ENCODE results near the gene SLC6A6.
"Not testable (repeated sequence)": the region's sequence is repeated elsewhere in the genome, so short reads cannot be mapped to it uniquely, and the experiment has no call there.

Gene SLC6A6

GRCh38 chr3:14436954-14437281 lies 34.5 kb downstream of the SLC6A6 start:
- no peak for DNase-seq (ENCODE audit: low read depth in 2 of 2)

GRCh38 chr3:14437705-14438104 lies 35.3 kb downstream of the SLC6A6 start:
- DNase-seq (ENCODE audit: low read depth in 2 of 2): not testable (repeated sequence)

DNA sequence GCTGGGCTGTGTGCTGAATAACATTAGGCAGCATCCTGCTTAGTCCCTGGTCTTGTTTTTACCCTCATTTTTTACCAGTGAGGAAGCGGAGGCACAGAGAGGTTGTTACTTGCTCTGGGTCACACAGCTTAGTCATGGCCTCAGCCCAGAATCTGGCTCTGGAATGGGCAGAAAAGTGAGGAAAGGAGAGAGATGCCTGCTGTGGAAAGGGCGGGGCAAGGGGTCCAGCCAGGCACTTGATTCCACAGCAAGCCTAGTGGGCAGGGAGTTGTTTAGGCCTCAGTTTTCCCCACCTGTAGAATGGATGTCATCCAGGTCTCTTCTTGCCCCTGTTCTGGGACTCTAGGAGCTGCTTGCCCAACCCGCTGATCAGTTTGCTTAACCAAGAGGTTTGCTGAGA lies 35.9 kb downstream of the SLC6A6 start:
- DNase-seq (ENCODE audit: low read depth in 2 of 2): no peak

DNA sequence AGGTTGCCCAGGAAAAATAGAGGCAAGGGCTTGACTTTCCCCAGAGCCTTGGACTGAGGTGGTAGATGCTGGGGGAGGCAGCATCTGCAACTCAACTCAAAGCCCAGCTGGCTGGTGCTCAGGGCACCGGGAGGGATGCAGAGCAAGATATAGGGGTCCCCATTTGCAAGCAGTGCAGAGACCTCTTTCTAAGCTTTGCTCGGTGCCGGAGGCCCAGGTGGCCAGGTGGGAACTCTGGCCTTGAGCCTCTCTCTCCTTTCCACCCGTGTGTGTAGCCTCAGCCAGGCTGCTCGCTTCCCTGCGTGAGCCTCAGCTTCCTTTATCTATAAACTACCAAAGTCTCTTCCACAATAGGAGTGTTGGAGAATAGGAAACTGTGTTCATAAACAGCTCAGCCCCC lies 36.5 kb downstream of the SLC6A6 start:
- DNase-seq (ENCODE audit: low read depth in 2 of 2): no peak

GRCh38 chr3:14439501-14440167 lies 37.2 kb downstream of the SLC6A6 start:
- no peak for DNase-seq (ENCODE audit: low read depth in 2 of 2)

DNA sequence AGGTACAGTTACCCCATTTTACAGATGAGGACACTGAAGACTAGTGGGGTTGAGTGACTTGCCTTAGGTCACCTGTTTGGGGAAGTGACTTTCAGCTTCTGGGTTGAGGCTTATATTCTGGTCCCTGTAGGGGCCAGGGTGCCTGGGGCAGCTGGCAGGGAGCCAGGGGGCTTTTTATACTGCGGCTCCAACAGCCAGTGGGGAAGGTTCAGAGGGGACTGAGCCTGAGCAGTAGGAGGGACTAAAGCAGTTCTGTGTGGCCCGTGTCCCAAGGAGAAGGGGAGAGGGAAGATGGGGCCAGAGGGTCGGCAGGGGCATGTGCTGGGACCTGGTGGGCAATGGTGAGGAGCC lies 37.7 kb downstream of the SLC6A6 start:
- DNase-seq (ENCODE audit: low read depth in 2 of 2): no peak

DNA sequence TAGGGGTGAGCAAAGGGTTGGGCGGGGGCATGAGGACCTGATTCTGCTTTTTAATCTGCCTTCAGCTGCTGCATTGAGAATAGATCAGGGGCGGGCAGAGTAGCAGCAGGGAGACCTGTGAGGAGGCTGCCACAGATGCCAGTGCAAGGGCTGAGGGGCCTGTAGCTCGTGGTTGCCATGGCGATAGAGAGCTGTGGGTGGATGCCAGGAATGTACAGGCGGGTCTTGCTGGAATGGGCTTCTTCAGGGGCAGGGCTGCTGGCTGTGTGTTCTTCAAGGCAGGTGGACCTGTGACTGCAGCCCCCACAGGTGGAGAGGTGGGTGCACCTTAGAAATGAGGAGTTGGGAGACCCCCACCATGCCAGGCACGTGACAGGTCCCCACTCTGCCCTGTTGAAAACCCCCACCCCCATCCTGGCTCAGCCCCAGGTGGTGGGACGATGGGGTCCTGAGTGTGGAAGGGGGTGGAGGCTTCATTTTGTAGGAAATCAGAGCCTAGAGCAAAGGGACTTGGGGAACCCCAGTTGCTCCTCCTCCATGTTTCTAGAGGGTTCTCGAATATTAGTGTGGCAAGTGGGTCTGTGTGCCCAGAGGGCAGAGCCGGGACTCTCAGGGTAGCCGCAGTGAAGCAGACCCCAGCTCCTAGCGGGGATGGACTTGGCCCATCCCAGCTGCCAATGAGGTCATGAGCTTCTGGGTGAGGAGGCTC lies 38.3 kb downstream of the SLC6A6 start:
- no peak for DNase-seq (ENCODE audit: low read depth in 2 of 2)

DNA sequence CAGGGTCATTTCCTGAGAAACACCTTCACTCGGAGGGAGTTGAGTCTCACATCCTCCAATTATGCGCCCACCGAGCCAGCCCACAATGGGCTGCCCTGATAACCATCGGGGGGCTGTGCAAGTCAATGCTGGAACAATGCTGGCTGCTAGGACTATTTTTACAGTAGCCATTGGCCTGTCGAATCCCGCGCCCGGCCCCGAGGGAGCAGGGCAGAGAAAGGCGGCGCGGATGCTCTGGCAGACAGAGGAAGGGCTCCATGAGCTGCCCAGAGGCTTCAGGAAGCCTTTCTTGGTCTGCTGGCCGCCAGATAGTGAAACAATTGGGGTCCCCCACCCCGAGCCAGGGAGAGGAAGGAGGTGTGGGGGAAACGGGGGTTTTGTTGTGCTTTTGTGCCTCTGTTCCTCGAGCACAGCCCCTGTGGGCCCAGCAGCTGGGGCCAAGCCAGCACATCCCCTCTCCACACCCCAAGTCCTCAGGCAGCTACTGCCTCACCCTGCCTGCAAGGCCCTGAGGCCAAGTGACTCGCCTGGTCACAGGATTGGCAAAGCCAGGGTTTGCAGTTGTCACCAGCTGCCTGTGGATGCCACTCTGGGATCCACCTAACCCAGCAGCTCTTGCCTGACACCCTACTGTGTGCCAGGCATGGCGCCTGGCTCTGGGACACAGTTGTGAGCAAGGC lies 39.0 kb downstream of the SLC6A6 start:
- no peak for DNase-seq (ENCODE audit: low read depth in 2 of 2)

GRCh38 chr3:14441920-14442300 lies 39.5 kb downstream of the SLC6A6 start:
- DNase-seq (ENCODE audit: low read depth in 2 of 2): no peak

DNA sequence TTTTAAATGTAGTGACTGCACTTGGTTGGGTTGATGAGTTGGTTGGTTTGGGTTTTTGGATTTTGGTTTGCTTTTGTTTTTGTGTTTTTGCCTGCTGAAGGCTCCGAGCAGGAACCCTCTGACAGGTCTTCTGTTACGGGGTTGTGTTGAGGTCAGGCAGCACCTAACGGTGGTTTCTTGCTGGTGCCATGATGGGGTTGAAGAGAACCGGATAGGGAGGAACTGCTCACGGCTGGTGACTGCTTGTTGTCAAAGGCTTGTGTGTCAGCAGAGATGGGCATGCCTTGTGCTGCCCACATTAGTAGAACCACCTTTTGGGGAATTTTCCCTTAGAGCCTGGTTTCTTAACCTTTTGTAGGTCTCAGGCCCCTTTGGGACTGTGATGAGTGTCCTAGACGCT lies 42.0 kb downstream of the SLC6A6 start:
- DNase-seq (ENCODE audit: low read depth in 2 of 2): no peak

DNA sequence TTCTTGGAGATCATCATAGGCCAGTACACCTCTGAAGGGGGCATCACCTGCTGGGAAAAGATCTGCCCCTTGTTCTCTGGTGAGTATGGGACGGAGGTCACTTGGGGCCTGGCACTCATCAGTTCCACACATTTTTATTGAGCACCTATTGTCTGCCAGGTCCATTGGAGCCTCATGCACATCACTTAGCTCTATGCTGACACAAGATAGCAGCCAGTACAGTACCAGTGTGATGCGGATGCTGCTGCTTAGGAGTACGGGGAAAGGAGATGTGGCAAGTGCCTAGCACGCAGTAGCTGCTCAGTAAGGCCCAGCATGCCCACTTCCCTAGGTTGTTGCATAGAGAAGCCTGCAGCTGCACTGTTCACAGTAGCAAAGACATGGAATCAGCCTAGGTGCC lies 43.4 kb downstream of the SLC6A6 start:
- DNase-seq (ENCODE audit: low read depth in 2 of 2): no peak

- DNase-seq (ENCODE audit: low read depth in 2 of 2): no peak
These were observed 44.7 kb downstream of the SLC6A6 start for GRCh38 chr3:14446988-14447570.

- DNase-seq (ENCODE audit: low read depth in 2 of 2): no peak
These were observed 45.7 kb downstream of the SLC6A6 start for GRCh38 chr3:14448063-14448462.

DNA sequence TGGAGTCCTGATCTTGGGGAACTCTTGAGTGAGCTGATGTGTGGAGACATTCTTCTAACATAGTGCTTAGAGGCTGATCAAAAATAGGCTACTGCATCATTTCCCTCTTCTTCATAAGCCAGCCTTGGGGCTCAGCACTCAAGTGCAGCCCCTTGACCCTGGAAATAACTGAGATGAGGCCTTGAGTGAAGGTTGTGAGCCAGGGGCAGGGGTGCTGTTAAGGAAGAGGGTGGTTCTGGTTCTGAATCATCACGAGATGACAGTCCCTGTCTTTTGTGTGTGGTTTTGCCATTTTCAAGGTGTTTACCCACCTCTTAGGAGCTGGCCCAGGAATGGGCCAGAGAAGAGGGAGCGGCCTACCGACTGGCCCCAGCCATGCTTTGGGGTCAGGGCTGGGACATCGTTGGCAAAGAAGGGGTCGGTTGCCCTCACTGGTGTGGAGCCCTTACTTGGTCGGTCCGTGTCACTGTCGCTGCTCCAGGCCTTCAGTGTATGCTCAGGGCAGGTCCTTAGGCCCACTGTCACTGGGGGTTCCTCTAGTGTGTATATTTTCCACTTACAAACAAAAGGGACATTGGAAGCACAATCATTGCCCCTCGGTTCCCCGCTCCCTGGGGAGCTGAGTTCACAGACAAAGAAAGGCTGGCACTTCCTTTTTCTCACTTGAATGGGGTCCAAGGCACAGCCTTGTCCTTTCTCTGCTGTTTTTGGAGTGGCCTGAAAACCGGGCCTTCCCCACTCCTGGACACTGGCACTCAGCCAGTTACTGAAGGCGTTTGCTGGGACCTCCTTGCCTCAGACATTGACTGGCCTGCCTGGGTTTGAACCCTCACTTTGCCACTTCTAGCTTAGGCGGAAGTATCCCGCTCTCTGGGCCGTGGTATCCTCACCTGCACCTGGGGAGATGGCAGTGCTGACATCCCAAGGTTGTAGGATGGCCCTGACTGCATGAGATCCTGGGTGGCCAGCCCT lies 46.6 kb downstream of the SLC6A6 start:
- DNase-seq (ENCODE audit: low read depth in 2 of 2): no peak

- DNase-seq (ENCODE audit: low read depth in 2 of 2): no peak
These were observed 48.1 kb downstream of the SLC6A6 start for GRCh38 chr3:14450506-14450905.

- DNase-seq (ENCODE audit: low read depth in 2 of 2): no peak
These were observed 48.7 kb downstream of the SLC6A6 start for GRCh38 chr3:14450922-14451606.

DNA sequence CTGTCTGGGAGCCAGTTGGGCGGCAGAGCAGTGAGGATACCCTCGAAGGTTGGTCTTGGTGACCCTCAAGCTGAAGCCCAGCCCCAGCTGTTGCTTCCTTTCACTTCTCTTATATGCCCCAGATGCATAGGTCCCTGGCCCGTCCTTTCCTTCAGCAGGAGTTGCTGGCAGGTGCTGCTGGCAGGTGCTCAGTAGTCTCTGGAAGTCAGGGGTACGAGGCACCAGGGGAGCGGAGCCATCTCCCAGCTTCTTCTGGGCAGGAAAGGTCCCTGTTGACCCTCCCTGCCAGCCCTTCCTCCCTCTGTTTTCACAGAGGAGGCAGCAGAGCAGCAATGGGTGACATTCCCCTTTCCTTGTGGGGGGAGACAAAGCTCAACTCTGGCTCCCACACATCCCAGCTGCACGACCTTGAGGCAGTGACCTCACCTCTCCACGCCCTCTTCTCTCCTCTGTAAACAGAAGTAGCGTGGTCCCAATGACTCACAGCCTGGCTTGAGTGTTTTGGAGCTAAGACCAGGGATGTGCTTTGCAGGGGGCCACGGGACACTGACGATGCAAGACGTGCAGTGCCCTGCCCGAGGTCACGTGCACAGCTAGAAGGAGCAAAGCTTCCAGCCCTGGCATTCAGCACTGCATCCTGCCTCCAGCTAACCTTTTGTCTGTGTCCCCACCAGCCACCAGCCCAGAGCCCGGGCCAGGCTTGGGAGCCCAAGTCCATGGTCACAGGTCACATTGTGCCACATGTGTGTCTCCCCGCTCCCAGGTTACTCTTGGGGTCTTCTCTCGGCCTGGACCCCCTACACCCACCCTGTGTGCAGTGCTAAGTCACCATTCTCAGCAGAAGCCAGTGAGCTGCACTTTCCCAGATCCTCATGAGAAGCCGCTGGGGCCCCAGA lies 49.7 kb downstream of the SLC6A6 start:
- DNase-seq (ENCODE audit: low read depth in 2 of 2): no peak

DNA sequence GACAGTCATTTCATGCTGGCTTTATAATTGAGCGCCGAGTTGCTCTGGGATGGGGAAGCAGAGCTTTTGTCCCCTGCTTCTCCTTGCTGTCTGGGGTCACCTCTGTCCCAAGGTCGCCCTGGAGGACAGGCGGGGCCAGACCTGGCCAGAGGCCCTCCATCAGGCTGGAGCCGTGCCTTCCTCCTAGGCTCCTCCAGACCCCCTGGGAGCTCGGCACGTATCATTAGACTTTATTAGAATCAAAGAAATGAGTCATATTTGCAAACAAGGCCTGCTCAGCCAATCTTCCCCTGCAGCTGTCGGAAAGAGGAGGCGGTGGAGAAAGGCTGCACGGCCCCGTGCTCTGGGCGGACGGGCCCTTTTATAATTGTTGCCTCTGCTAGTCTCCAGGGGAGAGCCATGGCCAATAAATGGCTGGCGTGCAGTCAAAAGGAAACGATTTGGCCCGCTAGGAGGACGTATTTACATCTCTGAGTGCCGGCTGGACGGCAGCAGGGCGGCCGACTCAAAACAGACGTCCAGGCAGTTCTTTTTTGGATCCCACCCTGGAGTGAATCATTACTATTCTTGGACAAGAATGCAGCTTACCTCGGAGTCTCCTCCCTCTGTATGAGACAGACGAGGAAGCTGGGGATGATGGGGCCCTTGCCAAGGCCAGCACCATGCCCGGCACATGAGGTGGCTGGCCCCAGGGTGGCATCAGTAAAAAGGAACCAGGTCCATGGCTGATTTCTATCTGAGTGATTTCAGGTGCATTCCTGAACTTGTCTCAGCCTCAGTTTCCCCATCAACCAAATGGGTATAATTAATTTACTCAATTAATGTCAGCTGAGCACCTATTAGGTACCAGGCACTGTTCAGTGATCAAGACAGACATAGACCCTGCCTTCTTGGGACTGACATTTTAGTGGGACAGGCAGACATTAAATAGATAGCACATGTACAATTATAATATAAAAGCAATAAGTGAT lies 50.6 kb downstream of the SLC6A6 start:
- DNase-seq (ENCODE audit: low read depth in 2 of 2): no peak

All from stimulated activated CD8-positive, alpha-beta memory T cell treated with anti-CD3 and anti-CD28 coated beads, Interleukin-2, amount 100 ng/mL, for 1 hour (primary cell).